Stimulated activated CD8-positive, alpha-beta memory T cell treated with anti-CD3 and anti-CD28 coated beads, Interleukin-4, amount 100 ng/mL, for 4 hours (primary cell): ENCODE results near the gene TMEM8B.

Source experiments
- DNase-seq, 2 donors: peaks; one replicate each; pipeline ENCODE4 v3.0.0-alpha.2; 2020; ENCODE audit warnings: low read depth in 2 of 2, low spot score in 1 of 2

The TMEM8B gene

GRCh38 chr9:35811381-35812024 lies 17.5 kb upstream of the TMEM8B start:
- no peak for DNase-seq

GRCh38 chr9:35812025-35812602 lies 16.9 kb upstream of the TMEM8B start, which contains the start of gene SPAG8:
Gene SPAG8, minus strand, starts transcription at chr9:35812262. Its CDS starts 115 bp downstream, at chr9:35812147.
- DNase-seq = peak; percentile 79 to 89

GRCh38 chr9:35813434-35814105 lies 15.5 kb upstream of the TMEM8B start:
- DNase-seq = no peak

GRCh38 chr9:35814106-35814840 lies 14.8 kb upstream of the TMEM8B start:
- no peak for DNase-seq

- DNase-seq = peak; percentile 93 to 97
These were observed 14.0 kb upstream of the TMEM8B start, which contains the start of gene HINT2 for GRCh38 chr9:35814841-35815543. Gene HINT2, minus strand, starts transcription at chr9:35815042. Its CDS starts 63 bp downstream, at chr9:35814979.

- no peak for DNase-seq
These were observed 12.3 kb upstream of the TMEM8B start for GRCh38 chr9:35816708-35817107.

GRCh38 chr9:35818341-35818740 lies 10.7 kb upstream of the TMEM8B start:
- DNase-seq = no peak

- DNase-seq = no peak
These were observed 9.0 kb upstream of the TMEM8B start for GRCh38 chr9:35820076-35820475.

GRCh38 chr9:35822926-35823325 lies 6.1 kb upstream of the TMEM8B start:
- DNase-seq = no peak

GRCh38 chr9:35826071-35826701 lies 2.8 kb upstream of the TMEM8B start:
- DNase-seq = no peak

- no peak for DNase-seq
These were observed 1.5 kb upstream of the TMEM8B start for GRCh38 chr9:35827486-35827885.

- no peak for DNase-seq
These were observed 328 bp upstream of the TMEM8B start, which contains the start of gene FAM221B for GRCh38 chr9:35828716-35829083. Gene FAM221B, minus strand, starts transcription at chr9:35828732. Its CDS starts 2,571 bp downstream, at chr9:35826161.

- no peak for DNase-seq
These were observed 702 bp downstream of the TMEM8B start for GRCh38 chr9:35829764-35830096.

- no peak for DNase-seq
These were observed 2.0 kb downstream of the TMEM8B start for GRCh38 chr9:35831040-35831439.

GRCh38 chr9:35832814-35833213 lies 3.8 kb downstream of the TMEM8B start:
- DNase-seq = no peak

- no peak for DNase-seq
These were observed 5.5 kb downstream of the TMEM8B start for GRCh38 chr9:35834260-35835215.

GRCh38 chr9:35835216-35835632 lies 6.2 kb downstream of the TMEM8B start:
- DNase-seq = no peak

- DNase-seq = no peak
These were observed 6.7 kb downstream of the TMEM8B start for GRCh38 chr9:35835766-35836165.

- no peak for DNase-seq
These were observed 7.6 kb downstream of the TMEM8B start for GRCh38 chr9:35836595-35836994.
